ENCODE data around the gene PARP16. TPM values are rescaled to one million over a fixed set of nuclear protein-coding genes. Genes with fewer than 3 reads are reported as not detected.
A peak's percentile ranks its signal among the peaks of the same experiment; 100 is the strongest.
"Not testable (repeated sequence)": the region's sequence is repeated elsewhere in the genome, so short reads cannot be mapped to it uniquely, and the experiment has no call there.

Gene PARP16
- total RNA-seq, 6 experiments from 2014 or later: 4.1 to 5.1 (median 4.4) TPM

DNA sequence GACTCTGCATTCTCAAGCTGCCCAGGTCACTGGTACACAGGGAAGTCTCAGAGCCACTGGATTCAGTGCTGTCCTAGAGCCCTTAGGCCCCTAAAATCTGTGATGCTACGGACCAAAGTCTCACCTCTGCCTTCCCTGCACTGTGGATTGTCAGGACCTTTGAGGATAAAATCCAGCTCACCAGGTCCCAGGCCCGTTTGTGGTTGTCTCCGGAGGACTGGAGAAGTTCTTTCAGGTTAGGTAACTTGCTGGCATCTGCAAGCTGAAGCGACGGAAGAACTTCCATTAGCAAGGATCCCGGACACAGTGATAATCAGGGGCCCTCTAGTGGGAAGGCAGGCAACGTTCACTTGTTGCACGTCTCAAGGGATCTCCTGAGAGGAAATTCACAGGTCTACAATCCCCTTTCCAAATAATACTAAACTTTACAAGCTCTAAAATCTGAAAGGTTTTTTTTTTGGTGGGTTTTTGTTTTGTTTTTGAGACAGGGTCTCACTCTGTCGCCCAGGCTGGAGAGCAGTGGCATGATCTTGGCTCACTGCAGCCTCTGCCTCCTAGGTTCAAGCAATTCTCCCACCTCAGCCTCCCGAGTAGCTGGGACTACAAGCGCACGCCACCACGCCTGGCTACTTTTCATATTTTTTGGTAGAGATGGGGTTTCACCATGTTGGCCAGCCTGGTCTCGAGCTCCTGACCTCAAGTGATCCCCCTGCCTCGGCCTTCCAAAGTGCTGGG lies 15.7 kb downstream of the PARP16 start:
- not testable (repeated sequence) for H3K27ac Mint-ChIP-seq; H3K9me3 Mint-ChIP-seq; H3K27me3 Mint-ChIP-seq (ENCODE audit: insufficient read depth); H3K4me3 Mint-ChIP-seq; H3K36me3 Mint-ChIP-seq (ENCODE audit: low read depth)
- peaks cover 11% of the 10 kb centered on the region for H3K4me1 Mint-ChIP-seq (ENCODE audit: low read depth)
- TF ChIP-seq, protein P1, sequence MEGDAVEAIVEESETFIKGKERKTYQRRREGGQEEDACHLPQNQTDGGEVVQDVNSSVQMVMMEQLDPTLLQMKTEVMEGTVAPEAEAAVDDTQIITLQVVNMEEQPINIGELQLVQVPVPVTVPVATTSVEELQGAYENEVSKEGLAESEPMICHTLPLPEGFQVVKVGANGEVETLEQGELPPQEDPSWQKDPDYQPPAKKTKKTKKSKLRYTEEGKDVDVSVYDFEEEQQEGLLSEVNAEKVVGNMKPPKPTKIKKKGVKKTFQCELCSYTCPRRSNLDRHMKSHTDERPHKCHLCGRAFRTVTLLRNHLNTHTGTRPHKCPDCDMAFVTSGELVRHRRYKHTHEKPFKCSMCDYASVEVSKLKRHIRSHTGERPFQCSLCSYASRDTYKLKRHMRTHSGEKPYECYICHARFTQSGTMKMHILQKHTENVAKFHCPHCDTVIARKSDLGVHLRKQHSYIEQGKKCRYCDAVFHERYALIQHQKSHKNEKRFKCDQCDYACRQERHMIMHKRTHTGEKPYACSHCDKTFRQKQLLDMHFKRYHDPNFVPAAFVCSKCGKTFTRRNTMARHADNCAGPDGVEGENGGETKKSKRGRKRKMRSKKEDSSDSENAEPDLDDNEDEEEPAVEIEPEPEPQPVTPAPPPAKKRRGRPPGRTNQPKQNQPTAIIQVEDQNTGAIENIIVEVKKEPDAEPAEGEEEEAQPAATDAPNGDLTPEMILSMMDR (IDR thresholded peaks at IDR 0.05): peak; percentile 86
- DNase-seq: peak; percentile 70

DNA sequence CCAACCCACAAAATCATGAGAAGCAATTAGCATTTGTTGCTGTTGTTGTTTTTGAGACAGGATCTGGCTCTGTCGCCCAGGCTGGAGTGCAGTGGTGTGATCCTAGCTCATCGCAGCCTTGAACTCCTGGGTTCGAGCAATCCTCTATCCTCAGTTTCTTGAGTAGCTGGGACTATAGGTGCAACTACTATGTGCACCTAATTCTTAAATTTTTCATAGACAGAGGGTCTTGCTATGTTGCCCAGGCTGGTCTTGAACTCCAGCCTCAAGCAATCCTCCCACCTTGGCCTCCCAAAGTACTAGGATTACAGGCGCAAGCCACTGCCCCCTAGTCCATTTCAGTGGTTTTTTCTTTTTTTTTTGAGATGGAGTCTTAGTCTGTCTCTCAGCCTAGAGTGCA lies 18.3 kb downstream of the PARP16 start:
- H3K4me1 Mint-ChIP-seq (ENCODE audit: low read depth): no peaks in the 10 kb centered on the region
- TF ChIP-seq, protein P1 (IDR thresholded peaks at IDR 0.05): no peak

DNA sequence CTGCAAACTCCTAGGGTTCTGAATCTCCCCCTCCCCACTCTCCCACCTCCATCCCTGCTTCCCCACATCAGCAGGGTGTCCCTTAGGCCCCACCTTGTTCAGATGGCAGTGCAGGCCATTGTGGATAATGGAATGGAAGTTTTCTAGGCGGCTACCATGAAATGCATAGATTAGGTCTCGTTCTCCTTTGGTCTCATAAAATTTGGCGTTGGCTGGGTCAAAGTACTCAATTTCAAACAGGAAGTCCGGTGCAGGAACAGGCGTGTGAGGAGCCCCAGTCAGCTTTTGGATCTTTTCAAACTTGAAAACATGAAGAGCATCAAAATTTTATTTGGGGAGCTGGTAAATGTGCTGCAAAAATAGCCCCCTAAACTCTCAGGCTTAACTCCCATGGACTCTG lies 20.2 kb downstream of the PARP16 start:
- H3K27me3 Mint-ChIP-seq (ENCODE audit: insufficient read depth): no peaks in the 10 kb centered on the region; the same call in 1 of the 2 replicates

More for the DNA sequence above, 18.3 kb downstream of the PARP16 start:
- Mint-ChIP-seq H3K36me3 (ENCODE audit: low read depth) (no peaks in the 10 kb centered on the region), H3K4me3 (no peak overlapping the region), H3K27me3 (ENCODE audit: insufficient read depth) (no peaks in the 10 kb centered on the region; the same call in 1 of the 2 replicates), H3K27ac (no peak overlapping the region), H3K9me3 (no peaks in the 10 kb centered on the region)
- no peak for DNase-seq

DNA sequence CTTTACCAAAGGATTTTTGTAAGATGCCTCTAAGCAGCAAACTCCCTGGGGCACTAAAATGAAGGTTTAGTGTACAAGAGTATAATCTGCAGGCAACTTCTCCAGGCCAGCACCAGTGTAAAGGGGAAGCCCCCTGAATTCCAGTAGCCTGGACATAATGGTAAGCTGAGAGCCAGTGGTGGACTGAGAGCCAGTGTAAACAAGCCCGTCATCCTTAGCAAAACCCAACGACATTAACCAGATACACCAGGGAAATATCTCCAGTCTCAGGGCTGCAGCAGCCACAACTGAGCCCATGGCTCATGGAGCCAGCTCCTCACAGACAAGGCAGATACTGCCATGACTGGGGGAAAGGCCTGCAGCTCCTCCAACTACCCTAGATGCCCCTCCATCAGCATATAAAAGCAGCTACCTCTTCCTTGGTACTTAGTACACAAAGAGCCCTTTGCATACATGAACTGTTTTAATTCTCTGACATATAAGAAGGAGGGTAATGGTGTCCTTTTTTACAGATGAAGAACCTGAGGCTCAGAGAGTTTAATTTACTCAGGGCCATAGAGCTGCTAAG lies 21.7 kb downstream of the PARP16 start:
- no peak for DNase-seq
- Mint-ChIP-seq H3K9me3 (no peaks in the 10 kb centered on the region), H3K4me3 (no peak overlapping the region), H3K27ac (no peak overlapping the region), H3K27me3 (ENCODE audit: insufficient read depth) (no peaks in the 10 kb centered on the region; the same call in none of the 2 replicates), H3K4me1 (ENCODE audit: low read depth) (no peaks in the 10 kb centered on the region), H3K36me3 (ENCODE audit: low read depth) (no peaks in the 10 kb centered on the region)
- TF ChIP-seq, protein P1 (IDR thresholded peaks at IDR 0.05): no peak

More for the DNA sequence above, 20.2 kb downstream of the PARP16 start:
- TF ChIP-seq, protein P1 (IDR thresholded peaks at IDR 0.05): no peak
- H3K27ac Mint-ChIP-seq: no peak overlapping the region
- no peak for DNase-seq
- H3K9me3 Mint-ChIP-seq: no peaks in the 10 kb centered on the region
- no peaks in the 10 kb centered on the region for H3K36me3 Mint-ChIP-seq (ENCODE audit: low read depth)
- H3K4me1 Mint-ChIP-seq (ENCODE audit: low read depth): no peaks in the 10 kb centered on the region
- no peak overlapping the region for H3K4me3 Mint-ChIP-seq

DNA sequence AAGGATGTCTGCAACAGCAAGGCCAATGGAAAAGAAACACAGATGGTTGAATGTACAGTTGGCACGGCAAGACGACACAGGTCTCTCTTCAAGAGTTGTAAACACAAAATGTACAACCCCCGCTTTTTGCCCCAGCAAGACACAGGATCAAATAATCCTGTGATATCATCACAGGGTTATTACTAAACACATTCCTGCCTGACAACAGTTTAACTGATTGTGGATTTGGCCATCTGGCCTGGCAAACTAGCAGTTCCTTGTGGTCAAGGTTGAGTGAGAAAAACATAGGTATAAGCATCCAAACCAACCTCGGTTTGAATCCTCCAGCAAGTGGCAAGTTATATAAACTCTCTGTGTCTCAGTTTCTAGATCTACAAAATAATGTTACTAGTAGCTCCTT lies 23.4 kb downstream of the PARP16 start:
- peaks cover 2% of the 10 kb centered on the region for H3K27me3 Mint-ChIP-seq (ENCODE audit: insufficient read depth)
- H3K27ac Mint-ChIP-seq: no peak overlapping the region
- H3K9me3 Mint-ChIP-seq: no peaks in the 10 kb centered on the region
- no peak overlapping the region for H3K4me3 Mint-ChIP-seq
- peaks cover 4% of the 10 kb centered on the region for H3K36me3 Mint-ChIP-seq (ENCODE audit: low read depth)
- no peaks in the 10 kb centered on the region for H3K4me1 Mint-ChIP-seq (ENCODE audit: low read depth)
- TF ChIP-seq, protein P1 (IDR thresholded peaks at IDR 0.05): no peak
- no peak for DNase-seq
